Jurkat, Clone E6-1 (cell line): Measurements from ENCODE around the gene SOD1. TPM values are rescaled to one million over a fixed set of nuclear protein-coding genes. Genes with fewer than 3 reads are reported as not detected.
A peak's percentile ranks its signal among the peaks of the same experiment; 100 is the strongest.
"Not testable (repeated sequence)": the region's sequence is repeated elsewhere in the genome, so short reads cannot be mapped to it uniquely, and the experiment has no call there.

Experiments used
- DNase-seq: peaks from one replicate; pipeline ENCODE4 v3.0.0-alpha.2; 2011; ENCODE audit warnings: low read depth, low spot score
- H3K4me3 ChIP-seq: 2 replicates; pipeline ENCODE4 v1.5.1; 2011; ENCODE audit warnings: mild to moderate bottlenecking, low read length, control low read depth, moderate library complexity
- polyA plus RNA-seq: library from polyadenylated mRNA; unstranded; fragments of >200 nt; gene quantifications from one replicate; pipeline ENCODE4 v1.2.1, GENCODE V29; 2012; ENCODE audit warnings: missing spikeins; ENCODE audit not compliant: insufficient read length, insufficient read depth

The SOD1 gene
- polyA plus RNA-seq: 663 TPM

GRCh38 chr21:31659536-31660258, at the start of gene SOD1:
SOD1 (plus strand) TSS chr21:31659693; CDS start chr21:31659770, 77 bp downstream.
- peak; percentile 93 for DNase-seq
- peak within 1 kb of the TSS; percentile 78 for H3K4me3 ChIP-seq

DNA sequence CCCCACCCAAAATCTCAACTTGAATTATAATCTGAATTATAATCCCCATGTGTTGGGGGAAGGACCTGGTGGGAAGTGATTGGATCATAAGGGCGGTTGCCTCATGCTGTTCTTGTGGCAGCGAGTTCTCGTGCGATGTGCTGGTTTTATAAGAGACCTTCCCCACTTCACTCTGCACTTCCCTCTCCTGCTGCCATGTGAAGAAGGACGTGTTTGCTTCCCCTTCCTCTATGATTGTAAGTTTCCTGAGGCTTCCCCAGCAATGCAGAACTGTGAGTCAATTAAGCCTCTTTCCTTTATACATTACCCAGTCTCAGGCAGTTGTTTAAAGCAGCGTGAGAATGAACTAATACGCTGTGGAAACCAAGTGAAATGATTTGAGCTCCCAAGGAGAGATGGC, 48.0 kb upstream of the SOD1 start:
- no peak overlapping the region for H3K4me3 ChIP-seq
- DNase-seq: no peak

- DNase-seq: no peak
- no peak overlapping the region for H3K4me3 ChIP-seq
These were observed 46.4 kb upstream of the SOD1 start for GRCh38 chr21:31612894-31613785.

DNA sequence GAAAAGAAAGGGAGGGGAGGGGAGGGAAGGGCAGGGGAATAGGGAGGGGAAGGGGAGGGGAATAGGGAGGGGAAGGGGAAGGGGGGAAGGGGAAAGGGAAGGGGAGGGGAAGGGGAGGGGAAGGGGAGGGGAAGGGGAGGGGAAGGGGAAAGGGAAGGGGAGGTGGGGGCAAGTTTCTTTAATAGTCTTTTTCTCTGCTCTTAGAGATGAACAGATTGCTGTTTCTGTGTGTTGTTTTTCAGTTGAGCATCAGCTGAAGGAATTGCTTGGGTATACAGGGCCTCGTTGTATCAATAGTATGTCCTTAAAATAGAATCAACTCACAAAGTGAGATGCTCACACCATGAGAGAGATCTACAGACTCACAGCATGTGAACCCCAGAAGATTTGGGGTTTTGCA, 44.8 kb upstream of the SOD1 start:
- no peak overlapping the region for H3K4me3 ChIP-seq
- DNase-seq: no peak

DNA sequence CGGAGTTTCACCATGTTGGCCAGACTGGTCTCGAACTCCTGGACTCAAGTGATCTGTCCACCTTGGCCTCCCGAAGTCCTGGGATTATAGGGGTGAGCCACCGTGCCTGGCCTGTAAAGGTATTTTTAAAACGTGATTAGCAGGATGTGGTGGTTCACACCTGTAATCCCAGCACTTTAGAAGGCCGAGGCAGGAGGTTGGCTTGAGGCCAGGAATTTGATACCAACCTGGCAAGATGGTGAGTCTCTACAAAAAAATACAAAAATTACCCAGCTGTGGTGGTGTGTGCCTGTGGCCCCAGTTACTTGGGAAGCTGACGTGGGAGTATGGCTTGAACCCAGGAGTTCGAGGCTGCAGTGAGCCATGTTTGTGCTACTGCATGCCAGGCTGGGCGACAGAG, 43.3 kb upstream of the SOD1 start:
- DNase-seq: no peak
- H3K4me3 ChIP-seq: no peak overlapping the region

GRCh38 chr21:31618696-31619430, 40.6 kb upstream of the SOD1 start:
- DNase-seq: no peak
- no peak overlapping the region for H3K4me3 ChIP-seq

DNA sequence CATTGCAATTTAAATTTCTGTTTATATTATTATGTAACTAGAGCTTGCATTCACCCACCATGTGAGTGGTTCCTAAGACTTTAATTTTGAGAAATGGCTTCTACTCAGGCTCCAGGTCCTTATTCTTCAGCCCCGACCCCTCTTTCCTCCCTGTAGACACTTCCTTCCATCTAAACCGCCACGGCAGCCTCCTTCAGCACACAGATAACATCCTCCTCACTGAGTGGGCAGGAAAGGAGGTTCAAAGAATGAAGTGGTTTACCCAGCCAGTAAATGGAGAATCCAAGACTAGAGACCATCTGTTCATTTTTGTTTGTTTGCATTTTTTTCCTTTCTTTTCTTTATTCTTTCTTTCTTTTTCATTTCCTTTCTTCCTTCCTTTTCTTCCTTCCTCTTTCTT, 37.1 kb upstream of the SOD1 start:
- H3K4me3 ChIP-seq: no peak overlapping the region
- peak; percentile 80 for DNase-seq

DNA sequence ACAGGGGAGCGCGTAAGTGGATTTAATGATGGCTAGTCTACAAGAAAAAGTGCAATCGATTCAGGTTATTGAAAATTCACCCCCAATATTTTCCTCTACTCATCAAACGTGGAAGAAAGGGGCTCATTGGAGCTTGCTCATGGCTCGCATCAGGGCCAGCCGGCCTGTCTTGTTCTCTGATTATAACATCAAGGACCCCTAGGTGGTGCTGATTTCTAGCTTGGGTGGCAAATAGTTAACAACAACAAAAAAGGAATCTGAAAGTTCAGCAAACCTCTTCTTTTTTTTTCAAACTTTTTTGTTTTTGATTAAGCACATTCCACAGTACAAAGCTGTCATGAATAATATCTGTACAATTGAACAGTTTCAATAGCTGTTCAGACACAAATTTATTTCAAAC, 35.8 kb upstream of the SOD1 start:
- no peak overlapping the region for H3K4me3 ChIP-seq
- peak; percentile 31 for DNase-seq

- no peak overlapping the region for H3K4me3 ChIP-seq
- no peak for DNase-seq
These were observed 35.3 kb upstream of the SOD1 start for GRCh38 chr21:31624181-31624580.

DNA sequence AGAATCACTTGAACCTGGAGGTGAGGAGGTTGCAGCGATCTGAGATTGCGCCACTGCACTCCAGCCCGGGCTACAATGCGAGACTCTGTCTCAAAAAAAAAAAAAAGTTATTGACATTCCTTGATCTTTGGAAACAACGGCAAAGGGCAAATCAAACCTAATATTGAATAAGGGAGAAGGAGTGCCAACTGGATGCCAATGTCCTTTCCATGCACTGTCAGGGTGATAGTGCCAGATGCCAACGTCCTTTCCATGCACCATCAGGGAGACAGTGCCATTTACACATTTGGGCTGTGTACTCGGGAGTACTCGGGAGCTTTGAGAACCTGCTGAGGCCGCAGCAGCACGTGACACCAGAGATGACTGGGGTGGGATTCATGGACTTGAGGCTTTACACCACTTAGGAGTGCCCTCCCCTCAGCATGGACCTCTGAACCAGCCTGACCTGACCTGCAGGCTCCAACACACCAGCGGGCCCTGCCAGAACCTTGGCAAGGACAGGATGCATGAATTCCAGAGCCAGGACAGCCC, 34.5 kb upstream of the SOD1 start:
- no peak overlapping the region for H3K4me3 ChIP-seq
- no peak for DNase-seq

DNA sequence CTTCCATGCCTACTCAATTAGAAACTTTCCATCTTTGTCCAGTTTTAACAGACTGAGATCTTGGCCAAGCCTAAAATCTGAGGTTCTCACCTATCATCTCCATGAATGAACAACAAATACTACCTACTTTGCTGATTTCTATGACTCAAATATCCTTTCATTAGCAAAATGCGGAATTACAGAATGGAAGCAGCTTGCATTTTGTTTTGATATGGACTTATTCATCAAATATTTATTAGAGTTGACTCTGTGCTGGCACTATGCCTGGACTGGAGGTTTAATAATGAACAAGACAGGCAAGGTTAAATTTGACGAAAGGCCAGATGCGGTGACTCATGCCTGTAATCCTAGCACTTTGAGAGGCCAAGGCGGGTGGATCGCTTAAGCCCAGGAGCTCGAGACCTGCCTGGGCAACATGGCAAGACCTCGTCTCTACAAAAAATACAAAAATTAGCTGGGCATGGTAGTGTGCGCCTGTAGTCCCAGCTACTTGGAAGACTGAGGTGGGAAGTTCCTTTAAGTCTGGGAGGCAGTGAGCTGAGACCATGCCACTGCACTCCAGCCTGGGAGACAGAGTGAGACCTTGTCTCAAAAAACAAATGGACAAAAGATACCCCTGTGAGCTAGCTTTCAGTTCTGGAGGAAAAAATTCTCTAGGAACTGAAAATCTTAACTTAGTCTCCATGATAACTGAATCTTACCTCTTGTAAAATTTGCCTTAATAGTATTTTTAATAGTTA, 29.4 kb upstream of the SOD1 start:
- no peak overlapping the region for H3K4me3 ChIP-seq
- DNase-seq: no peak

DNA sequence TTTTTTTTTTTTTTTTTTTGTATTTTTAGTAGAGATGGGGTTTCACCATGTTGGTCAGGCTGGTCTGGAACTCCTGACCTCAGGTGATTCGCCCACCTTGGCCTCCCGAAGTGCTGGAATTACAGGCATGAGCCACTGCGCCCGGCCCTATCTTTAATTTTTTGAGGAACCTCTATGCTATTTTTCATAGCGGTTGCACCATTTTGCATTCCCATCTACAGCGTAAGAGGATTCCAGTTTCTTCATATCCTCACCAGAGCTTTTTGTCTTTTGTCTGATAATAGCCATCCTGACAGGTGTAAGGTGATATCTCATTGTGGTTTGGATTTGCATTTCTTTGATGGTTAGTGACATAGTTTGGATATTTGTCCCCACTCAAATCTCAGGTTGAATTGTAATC, 27.6 kb upstream of the SOD1 start:
- DNase-seq, H3K4me3 ChIP-seq: not testable (repeated sequence)

GRCh38 chr21:31634993-31635392, 24.5 kb upstream of the SOD1 start:
- no peak for DNase-seq

DNA sequence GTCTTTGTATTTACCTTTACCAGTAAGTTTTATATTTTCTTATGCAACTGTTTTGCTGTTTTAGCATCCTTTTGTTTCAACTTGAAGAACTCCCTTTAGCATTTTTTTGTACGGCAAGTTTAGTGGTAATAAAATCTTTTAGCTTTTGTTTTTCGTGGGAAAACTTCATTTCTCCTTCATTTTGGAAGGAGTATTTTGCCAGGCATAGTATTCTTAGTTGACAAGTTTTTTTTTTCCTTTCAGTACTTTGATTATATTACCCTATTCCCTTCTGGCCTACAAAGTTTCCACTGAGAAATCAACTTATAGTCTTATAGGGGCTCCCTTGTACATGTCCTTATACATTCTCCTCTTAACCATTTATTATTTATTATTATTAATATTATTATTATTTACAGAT, 22.6 kb upstream of the SOD1 start:
- H3K4me3 ChIP-seq: no peak overlapping the region
- DNase-seq: no peak

More at GRCh38 chr21:31634993-31635392, 24.5 kb upstream of the SOD1 start:
- no peak overlapping the region for H3K4me3 ChIP-seq

- no peak for DNase-seq
These were observed 18.0 kb upstream of the SOD1 start for GRCh38 chr21:31641416-31641922.

DNA sequence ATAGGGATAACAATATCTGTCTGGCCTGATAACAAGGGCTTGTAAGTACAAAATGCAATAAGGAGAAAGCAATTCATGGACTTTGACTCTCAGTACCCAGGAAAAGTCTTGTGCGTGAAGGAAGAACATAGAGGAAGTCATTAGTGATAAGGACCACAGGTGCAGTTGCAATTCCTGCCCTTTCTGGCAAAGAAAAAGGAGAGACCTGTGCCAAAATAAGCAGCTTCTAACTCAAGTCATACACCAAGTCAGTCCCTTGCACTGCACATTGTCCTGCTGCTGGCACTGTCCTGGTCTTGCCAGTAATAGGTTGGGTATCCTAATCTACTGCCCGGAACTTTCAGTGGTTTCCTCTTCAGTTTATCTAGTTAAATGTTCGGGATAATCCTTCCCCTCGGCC, 14.8 kb upstream of the SOD1 start:
- H3K4me3 ChIP-seq: no peak overlapping the region
- DNase-seq: no peak

More at GRCh38 chr21:31641416-31641922, 18.0 kb upstream of the SOD1 start:
- no peak overlapping the region for H3K4me3 ChIP-seq

- DNase-seq: no peak
- H3K4me3 ChIP-seq: no peak overlapping the region
These were observed 11.8 kb upstream of the SOD1 start for GRCh38 chr21:31647650-31648049.

DNA sequence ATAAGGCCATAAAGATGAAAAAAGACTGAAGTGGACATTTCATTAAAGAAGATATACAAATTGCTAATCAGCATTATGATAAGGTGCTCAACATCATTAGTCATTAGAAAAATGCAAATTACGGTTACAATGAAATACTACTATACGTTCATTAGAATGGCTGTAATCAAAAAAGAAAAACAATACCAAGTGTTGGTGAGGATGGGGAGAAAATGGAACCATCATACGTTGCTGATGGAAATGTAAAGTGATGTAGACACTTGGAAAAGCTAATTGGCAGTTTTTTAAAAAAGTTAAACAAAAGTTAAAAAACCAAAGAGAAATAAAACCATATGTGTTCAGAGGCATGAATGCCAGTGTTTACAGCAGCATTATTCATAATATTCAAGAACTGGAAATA, 8.6 kb upstream of the SOD1 start:
- no peak overlapping the region for H3K4me3 ChIP-seq
- DNase-seq: no peak

- H3K4me3 ChIP-seq, DNase-seq: not testable (repeated sequence)
These were observed 8.0 kb upstream of the SOD1 start for GRCh38 chr21:31651491-31651890.
